Raji (cell line): ENCODE data around the gene NMT2.

Experiments
- POLR2A ChIP-seq: IDR thresholded peaks from 2 replicates; pipeline ENCODE4 v1.6.1; 2011; ENCODE audit warnings: low read depth, low read length, control low read depth; ENCODE audit not compliant: insufficient read depth

NMT2 gene

DNA sequence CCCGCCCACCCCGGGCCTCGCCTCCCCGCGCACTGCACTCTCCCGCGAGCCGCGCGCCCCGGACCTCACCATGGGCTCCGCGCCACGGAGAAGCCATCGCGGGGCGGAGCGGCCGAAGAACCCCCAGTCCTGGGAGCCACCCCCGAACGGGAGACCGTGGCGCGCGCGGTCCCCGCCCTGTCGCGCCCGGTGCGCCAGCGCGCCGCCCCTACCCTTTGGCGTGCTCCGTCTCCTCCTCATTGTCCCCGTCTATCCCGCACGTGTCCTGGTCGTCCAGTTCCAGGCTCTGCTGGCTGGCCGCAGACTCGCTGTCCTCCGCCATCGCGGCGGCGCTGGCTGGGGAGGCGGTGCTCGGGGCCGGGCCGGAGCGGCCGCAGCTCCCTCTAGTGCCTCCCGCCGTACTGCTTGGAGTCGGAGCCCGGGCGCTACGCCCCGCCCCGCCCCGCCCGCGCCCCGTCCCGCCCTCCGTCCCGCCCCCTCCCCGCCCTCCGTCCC is at the start of gene NMT2:
Gene NMT2 (minus strand): TSS at position 403 of the 495 bp plus-strand sequence. CDS start 81 bp downstream, at position 322.
- TF ChIP-seq POLR2A, result peak; percentile 85

DNA sequence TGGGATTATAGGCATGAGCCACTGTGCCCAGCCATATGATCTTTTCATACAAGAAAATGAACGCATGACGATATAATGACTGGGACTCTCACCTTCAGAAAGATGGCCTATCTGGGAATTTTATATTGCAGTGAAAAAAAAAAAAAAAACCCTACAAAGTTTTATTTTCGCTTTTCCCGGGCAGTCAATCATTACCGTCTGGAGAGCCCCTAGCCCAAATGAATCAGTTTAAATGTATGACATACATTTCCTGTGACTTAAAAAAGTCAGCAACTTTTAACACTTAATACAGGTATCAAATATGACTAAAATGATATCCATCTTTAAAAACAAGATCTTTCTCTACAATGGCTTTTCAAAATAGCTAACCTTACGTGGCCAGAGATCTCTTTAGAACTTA is 48.2 kb upstream of the NMT2 start:
- TF ChIP-seq POLR2A, result no peak

DNA sequence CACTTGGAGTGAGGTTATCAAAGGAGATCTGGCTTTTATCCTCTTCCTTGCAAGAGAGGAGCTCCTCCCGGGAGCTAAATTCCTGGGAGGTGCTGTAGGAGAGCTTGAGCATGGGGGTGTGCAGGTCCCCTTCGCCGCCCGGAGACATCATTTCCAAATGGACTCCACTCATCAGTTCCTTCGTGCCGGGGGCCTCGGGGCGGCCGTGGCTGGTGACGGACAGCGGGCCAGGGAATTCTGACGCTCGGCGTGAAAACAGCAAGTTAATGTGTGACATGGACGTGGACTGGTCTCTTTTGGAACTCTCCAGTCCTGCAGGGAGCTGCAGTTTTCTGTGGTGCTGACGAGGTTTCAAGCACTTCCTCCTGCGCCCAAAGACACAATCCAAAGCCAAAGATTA is 45.7 kb upstream of the NMT2 start:
- no peak for TF ChIP-seq POLR2A

DNA sequence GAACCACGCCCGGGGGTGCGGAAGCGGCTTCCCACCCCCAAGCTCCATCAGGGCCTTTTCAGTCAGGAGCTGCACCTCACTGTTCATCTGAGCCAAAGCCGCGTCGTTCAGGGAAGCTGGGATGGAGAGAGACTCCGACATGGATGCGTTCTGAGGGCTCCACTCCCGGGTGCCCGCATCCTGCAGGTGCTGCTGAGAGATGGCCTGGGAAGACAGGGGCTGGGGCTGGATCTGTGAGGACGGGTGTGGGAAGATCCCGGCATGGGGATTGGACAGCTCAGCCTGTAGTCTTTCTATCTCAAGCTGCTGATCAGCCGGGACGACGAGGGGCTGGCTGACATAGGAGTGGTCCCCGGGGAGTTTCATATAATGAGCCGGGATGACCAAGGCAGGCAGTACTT is 45.0 kb upstream of the NMT2 start:
- no peak for TF ChIP-seq POLR2A

DNA sequence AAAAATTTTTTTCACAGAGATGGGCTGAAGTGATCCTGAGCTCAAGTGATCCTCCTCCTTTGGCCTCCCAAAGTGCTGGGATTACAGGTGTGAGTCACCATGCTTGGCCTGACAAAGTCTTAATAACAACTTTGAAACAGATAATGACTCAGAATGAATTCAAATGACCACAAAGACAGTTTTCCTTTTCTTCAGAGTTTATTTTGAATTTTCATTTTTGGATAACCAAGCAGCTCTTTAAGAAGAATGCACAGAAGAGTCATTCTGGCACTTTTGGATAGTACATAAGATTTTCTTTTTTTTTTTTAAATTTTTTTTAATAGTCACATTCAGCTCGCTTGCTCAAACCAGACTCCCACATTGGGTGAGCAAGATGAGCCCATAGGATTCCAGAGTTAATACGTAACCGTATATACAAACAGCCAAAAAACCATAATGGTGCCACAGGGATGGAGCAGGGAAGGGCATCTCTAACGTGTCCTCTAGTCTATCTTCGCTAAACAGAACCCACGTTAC is 43.0 kb upstream of the NMT2 start:
- no peak for TF ChIP-seq POLR2A

DNA sequence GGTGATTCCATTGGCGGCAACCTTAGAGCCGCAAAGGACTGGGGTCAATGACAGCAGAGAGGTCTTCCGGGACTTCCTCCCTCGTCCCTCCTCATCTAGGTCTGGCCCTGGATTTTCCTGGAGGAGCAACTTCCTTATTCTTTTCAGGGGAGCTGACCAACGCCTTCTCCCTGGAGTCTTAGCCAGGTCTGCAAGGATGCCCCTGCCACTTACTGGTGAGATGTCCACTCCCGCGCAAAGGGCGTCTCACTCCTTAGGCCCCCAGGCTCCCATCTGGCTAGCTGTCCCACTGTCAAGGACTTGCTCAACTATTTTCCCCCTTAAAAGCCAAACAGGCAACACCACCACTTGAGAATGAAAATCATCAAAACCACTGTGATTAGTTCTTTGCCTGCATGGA is 42.0 kb upstream of the NMT2 start:
- no peak for TF ChIP-seq POLR2A

DNA sequence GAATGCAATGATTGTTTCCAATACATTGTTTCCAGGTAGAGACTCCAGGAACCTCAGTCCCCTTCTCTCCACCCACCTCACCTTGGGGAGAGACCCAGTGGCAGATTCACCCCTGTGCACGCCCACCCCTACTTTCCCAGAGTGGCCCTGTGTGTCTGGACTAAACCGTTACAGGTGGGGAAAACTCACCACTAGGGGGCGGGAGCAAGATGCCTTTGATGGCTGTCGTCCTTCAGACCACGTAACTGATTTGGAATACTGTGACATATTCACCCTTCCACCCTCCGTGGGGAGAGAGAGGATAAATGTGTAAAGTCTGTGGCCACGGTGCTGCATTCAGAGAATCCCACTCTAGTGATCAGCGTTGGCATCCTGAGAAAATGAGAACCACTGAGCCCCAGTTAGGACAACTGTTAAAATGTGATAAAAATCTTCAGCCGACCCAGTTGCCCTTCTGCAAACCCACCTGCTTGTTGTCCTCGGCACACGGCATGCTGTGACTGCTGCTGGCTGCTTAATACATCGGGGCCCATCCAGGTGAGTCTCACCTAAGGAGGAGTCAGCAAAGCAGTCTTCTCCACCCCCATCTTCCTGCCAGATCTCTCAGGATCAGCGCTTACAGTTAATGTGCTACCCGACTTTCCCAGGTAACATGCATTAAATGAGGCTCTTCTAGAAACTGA is 41.5 kb upstream of the NMT2 start:
- no peak for TF ChIP-seq POLR2A

DNA sequence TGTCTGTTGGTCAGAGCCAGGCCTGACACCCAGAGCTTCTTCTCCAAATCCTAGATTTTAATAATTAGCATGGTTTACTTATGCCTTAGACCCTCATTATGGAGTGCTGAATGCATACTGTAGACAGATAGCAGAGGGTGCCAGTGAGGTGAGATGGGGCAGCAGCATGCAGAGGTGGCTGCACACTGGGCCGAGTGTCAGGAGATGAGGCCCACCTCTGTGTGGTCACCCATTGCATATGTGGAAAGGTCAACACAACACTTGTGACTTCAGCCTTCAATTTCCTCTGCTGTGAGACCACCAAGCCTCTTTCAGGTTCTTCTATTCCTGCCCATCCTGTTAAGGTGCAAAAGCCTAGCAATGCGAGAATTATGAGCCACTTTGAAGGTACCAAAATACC is 39.7 kb upstream of the NMT2 start:
- TF ChIP-seq POLR2A, result no peak

DNA sequence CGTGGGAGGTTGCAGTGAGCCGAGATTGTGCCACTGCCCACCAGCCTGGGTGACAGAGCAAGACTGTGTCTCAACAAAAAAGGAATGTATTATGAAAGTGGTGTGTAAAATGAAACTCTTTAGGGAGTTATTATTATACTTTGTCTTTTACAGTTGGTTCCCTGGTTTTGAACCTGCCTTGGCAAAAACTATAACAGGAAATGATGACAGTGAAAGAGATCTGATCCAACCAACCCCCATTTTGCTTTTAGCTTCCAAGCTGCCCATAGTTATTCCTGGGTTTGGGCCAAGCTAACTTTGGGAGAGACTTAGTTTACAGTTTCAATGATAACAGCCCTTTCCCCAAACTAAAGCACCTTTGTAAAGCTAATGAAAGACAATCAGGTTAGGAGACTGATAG is 34.1 kb upstream of the NMT2 start:
- no peak for TF ChIP-seq POLR2A

DNA sequence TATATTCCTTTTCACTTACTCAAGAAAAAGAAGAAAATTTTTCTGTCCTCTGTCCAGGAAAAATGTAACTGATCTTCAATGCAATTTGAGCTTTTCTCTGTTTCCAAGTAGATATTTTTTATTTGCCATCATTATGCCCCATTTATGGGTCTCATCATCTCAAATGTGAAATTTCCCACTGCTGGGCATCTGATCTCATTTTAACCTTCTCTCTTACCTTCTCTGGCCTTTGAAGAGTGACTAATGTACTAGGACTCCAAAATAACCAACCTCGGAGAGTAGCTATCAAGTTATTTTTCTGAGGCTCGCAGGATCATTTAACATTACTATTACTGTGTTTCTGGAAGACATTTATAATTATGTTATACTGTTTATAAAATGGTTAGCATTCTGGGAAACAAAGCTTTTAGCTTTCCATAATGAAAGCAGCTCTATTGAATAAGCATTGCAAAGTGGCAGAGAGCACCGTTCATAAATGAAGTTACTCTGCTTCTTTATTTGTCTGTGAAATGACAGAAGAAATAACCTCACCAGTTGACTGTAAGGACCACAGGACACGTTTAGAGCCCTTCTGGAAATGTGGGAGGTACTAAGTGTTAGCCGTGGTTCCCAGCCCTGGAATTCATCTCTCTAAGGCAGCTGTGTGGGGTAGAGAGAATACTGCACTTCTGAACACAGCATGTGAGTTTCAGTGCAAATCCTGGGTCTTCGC is 33.3 kb upstream of the NMT2 start:
- no peak for TF ChIP-seq POLR2A

DNA sequence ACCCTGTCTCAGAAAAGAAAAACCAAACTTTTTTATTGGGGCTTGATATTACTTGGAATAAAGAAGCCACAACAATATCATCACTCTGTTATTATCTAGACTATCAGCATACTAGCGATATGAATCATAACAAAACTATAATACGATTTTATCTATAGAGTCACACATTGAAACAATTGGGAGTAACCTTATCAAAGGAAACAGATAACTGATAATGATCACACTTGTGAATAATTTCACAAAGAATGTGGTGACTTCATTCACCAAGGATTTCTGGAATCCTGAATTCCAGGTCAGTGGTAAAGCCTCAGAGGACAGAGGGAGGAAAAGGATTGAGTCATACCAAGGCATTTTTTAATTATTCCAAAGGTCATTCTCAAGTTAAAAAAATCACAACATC is 32.1 kb upstream of the NMT2 start:
- TF ChIP-seq POLR2A, result no peak

DNA sequence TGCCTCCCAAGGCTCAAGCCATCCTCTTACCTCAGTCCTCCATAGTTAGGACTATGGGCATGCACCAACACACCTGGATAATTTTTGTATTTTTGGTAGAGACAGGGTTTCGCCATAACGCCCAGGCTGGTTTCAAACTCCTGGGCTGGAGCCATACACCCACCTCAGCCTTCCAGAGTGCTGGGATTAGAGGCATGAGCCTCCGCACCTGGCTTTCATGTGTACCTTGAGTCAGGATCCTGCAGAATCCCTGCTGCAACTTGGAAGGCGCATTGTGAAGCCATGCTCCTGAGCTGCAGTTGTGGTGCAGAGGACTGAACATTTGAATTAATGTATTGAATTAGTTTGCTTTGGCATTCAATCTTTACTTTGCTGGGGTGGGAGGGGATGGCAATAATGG is 29.4 kb upstream of the NMT2 start:
- TF ChIP-seq POLR2A, result no peak

DNA sequence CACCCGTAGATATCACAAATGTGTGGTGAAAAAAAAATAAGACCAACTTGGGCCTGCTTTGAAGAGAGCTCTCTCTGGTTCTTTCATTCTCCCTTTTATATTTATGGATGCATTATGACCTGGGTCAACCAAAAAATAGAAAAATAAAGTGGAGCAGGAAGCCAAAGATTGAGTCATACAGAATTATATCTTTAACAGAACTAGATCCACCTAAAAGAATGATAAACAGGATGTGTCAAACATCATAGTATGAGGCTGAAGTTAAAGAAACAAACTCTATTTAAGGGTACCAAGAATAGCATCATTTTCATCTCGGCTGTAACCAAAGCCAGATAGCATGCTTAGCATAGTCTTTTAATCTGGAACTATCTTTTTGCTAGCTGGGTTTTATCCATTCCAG is 28.8 kb upstream of the NMT2 start:
- TF ChIP-seq POLR2A, result no peak

DNA sequence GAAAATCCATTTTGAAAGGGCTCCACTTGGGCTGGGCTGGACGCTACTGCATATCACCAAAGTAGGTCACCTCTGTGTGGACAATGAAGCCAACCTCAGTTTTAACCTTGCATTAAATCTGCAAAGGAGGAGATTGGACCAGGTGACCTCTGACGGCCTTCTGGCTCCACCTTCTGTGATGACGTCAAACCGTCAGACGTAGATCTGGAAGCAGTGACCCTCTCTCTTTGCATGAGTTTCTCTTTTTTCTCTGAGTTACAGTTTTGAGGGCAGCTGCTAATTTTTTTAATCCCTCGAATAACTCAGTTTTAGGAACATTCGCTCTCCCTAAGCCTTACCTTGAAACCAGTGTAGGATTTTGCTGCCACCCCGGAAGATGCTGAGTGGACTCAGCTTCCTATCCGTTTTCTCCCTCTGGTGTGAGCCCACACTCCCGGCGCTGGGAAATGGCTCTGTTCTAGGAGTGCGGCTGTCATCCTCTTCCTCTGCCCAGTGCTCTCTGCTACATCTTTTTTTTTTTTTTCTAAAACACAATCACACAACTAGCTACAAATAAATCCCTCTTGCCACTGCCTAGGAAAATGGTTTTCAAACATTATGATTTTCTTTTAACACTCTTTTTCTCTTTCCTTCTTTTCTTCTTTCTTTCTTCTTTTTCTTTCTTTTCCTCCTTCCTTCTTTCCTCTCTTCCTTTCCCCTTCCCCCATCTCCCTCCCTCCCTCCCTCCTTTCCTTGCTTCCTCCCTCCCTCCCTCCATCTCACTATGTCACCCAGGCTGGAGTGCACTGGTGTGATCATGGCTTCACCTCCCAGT is 27.7 kb upstream of the NMT2 start:
- no peak for TF ChIP-seq POLR2A

DNA sequence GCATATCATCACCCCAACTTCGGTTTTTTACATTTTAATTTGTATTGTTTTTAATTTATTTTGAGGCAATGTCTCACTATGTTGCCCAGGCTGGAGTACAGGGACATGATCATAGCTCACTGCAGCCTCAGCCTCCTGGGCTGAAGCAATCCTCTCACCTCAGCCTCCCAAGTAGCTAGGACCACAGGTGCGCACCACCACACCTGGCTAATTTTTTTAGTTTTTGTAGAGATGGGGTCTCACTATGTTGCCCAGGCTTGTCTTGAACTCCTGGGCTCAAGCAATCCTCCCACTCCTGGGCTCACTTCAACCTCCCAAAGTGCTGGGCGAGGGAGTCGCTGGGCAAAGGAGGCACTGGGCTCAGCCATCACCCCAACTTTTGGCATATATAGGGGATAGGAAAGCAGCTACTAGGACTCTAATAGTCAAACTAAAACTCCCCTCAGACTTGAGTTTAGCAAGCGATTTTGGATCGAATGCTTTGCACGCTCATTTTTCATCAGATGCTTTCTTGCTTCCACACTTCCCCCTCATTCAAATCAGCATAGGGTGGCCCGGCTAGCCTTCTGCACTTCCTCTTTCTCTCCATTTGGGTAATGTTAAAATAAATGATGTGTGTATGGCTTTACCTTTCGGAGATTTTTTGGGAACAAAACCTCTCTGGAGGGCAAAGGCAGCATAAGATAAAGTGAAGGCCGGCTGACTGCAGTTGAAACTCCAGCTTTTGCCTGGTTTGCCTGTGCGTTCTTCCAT is 20.8 kb upstream of the NMT2 start:
- no peak for TF ChIP-seq POLR2A

DNA sequence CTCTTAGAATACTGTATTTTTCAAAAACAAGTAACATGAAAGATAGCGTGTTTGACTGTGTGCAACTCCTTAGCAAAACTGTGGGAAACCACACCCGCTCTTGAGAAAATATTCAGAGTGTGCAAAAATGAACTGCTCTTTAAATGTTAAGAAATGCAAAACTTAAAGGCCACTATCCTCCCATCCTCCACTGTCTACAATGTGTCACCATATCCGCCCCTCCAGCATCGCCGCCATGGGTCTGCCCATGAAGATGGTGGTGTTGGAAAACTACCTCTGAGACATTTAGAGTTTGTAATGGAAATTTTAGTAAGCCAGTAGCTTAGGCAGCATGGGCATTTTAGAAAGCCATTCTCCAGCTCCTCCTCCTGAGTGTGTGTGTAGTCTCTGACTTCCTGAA is 20.1 kb upstream of the NMT2 start:
- TF ChIP-seq POLR2A, result no peak
